GM18861 (cell line): Measurements from ENCODE around the gene LRRC26.

Experiments used
- ATAC-seq: cut with Tn5 transposase; IDR thresholded peaks from one replicate; pipeline ENCODE4 v1.9.1; 2021; ENCODE audit not compliant: unreplicated experiment

Gene LRRC26

GRCh38 chr9:137168904-137169856 lies 671 bp downstream of the LRRC26 start:
- ATAC-seq = no peak

DNA sequence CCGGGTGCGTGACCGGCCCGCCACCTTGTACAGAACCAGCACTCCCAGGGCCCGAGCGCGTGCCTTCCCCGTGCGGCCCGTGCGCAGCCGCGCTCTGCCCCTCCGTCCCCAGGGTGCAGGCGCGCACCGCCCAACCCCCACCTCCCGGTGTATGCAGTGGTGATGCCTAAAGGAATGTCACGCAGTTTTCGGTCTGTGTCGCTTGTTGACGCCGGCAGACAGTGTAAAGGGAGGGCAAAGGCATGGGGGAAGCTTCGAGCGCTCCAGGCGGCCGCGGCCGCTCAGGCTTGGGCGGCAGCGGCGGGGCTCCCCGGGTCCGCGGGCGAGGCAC lies 1.3 kb downstream of the LRRC26 start:
- ATAC-seq = no peak

DNA sequence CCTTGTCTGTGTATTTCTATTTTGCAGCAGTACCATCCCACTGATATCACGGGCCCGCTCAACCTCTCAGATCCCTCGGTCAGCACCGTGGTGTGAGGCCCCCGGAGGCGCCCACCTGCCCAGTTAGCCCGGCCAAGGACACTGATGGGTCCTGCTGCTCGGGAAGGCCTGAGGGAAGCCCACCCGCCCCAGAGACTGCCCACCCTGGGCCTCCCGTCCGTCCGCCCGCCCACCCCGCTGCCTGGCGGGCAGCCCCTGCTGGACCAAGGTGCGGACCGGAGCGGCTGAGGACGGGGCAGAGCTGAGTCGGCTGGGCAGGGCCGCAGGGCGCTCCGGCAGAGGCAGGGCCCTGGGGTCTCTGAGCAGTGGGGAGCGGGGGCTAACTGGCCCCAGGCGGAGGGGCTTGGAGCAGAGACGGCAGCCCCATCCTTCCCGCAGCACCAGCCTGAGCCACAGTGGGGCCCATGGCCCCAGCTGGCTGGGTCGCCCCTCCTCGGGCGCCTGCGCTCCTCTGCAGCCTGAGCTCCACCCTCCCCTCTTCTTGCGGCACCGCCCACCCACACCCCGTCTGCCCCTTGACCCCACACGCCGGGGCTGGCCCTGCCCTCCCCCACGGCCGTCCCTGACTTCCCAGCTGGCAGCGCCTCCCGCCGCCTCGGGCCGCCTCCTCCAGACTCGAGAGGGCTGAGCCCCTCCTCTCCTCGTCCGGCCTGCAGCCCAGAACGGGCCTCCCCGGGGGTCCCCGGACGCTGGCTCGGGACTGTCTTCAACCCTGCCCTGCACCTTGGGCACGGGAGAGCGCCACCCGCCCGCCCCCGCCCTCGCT lies 1.9 kb downstream of the LRRC26 start:
- no peak for ATAC-seq

GRCh38 chr9:137167277-137167746 lies 2.5 kb downstream of the LRRC26 start:
- ATAC-seq = no peak

DNA sequence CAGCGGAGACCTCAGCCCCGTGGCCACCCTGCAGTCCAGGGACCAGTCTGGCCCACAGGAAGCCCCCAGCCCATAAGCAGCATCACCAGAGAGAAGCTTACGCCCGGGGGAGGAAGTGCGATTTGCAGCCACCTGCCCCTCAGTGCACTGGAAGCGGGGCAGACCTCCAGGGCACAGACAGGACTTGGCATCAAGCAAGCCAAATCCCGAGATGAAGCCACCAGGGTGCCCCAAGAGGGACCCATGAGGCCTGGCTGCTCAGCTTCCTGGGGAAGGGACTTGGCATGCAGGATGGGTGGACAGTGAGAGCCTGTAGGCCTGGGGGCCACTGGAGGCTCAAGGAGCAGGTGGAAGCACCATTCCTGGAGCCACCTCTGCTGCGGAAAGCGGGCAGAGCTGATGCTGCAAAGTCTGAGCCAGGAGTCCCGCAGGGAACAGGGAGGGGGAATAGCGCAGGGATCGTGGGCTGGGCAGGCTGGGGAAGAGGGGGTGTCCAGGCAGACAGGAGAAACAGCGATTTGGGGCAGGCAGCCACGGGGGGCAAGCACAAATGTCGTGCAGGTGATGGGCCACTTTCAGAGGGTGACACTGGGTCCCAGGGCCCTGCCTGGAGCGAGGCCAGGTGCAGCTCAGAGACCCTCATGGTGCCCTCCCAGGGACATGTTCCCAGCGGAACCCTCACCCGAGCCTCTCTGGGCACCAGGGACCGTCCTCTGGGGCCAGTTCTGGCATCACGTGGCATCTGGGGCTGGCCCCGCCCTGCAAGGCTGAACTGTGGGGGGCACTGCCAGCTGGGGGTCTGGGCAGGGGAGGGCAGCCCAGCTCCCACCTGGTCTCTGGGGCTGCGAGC lies 3.2 kb downstream of the LRRC26 start:
- ATAC-seq = no peak

GRCh38 chr9:137165250-137165836 lies 4.5 kb downstream of the LRRC26 start:
- ATAC-seq = no peak

GRCh38 chr9:137164370-137165249 lies 5.2 kb downstream of the LRRC26 start:
- ATAC-seq = no peak

DNA sequence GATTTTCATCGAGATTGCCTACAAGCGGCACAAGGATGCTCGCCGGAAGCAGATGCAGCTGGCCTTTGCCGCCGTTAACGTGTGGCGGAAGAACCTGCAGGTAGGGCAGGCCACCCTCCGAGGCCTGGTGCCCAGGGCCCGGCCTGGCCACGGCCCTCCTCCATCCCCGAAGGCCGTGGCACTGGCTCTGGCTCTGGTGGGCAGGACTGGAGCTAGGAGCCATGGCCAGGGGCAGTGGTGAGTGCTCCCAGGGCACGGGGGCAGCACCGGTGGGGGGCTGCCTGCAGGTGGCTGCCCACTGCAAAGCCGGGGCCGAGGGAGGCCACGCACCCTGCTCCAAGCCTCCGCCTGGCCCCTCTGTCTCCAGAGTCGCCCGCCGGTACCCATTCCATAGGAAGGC lies 6.0 kb downstream of the LRRC26 start:
- ATAC-seq = no peak

DNA sequence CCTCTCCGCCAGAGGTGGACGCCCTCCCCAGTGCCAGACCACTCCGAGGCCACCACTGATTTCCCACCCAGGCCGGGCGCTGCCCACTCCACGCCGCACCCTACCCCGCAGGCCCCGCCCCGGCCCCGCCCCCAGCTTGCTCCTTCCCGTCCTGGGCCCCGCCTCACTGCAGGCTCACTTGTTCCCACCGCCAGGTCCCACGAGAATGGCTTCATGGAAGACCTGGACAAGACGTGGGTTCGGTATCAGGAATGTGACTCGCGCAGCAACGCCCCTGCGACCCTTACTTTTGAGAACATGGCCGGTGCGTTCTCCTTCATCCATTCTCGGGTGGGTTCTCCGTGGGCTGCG lies 6.5 kb downstream of the LRRC26 start:
- no peak for ATAC-seq

DNA sequence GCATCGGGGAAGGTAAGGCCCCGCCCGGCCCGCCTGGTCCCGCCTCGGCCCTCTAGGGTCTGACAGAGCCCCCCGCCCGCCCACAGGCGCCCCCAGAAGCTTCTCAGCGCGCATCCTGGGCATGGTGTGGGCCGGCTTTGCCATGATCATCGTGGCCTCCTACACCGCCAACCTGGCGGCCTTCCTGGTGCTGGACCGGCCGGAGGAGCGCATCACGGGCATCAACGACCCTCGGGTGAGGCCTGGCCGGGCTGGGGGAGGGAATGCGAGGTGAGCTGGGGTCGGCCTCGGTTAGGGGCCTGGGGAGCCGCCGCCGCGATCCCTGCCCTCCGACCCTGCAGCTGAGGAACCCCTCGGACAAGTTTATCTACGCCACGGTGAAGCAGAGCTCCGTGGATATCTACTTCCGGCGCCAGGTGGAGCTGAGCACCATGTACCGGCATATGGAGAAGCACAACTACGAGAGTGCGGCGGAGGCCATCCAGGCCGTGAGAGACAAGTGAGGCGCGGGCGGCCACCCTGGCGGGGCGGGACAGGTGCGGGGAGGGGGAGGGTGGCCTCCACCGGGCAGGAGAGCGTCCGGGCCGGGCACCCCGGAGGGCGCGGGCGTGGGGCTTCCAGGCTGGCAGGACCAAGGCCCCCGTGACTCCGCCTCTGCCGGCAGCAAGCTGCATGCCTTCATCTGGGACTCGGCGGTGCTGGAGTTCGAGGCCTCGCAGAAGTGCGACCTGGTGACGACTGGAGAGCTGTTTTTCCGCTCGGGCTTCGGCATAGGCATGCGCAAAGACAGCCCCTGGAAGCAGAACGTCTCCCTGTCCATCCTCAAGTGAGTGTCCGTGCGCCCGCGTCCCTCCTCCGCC lies 7.1 kb downstream of the LRRC26 start:
- no peak for ATAC-seq

- ATAC-seq = no peak
Observed at GRCh38 chr9:137161558-137162486, 8.0 kb downstream of the LRRC26 start.

GRCh38 chr9:137160716-137161557 lies 8.9 kb downstream of the LRRC26 start:
- ATAC-seq = no peak

DNA sequence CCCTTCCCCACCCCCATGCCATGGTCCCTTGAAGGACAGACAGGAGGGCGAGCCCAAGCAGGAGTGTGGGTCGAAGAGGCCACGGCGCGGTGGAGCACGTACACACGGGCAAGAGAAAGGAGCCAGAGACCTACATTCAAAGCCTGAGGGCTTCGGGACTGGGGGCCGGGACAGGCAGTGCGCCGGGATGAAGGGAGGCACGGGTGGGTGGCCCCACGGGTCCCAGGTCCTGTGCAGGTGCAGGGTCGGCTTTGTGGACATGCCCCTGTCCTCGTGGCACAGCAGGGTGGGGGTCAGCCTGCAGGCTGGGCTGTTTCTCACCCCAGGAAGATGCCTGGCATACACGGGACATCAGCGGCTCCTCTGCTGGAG lies 9.8 kb downstream of the LRRC26 start:
- ATAC-seq = no peak

GRCh38 chr9:137159105-137160053 lies 10.5 kb downstream of the LRRC26 start:
- ATAC-seq = no peak

GRCh38 chr9:137158625-137159024 lies 11.2 kb downstream of the LRRC26 start:
- no peak for ATAC-seq
